Endothelial cell of umbilical vein (primary cell): ENCODE data around the gene ARHGAP22.

Experiments used
- CTCF ChIP-seq, 2 donors: IDR thresholded peaks; 1 replicate in 1 of 2; 2 replicates in 1 of 2; pipeline ENCODE4 v1.5.1; 2011; ENCODE audit warnings: low read length in 2 of 2, mild to moderate bottlenecking in 2 of 2, moderate library complexity in 2 of 2, control low read depth in 1 of 2, inconsistent platforms in 1 of 2, low read depth in 1 of 2; ENCODE audit not compliant: insufficient read depth in 1 of 2; ENCODE audit errors: extremely low read depth in 1 of 2
- EZH2 ChIP-seq: IDR thresholded peaks from 2 replicates; pipeline ENCODE4 v1.6.1; 2012; ENCODE audit warnings: borderline replicate concordance, low read depth, mild to moderate bottlenecking, moderate library complexity, low read length, inconsistent platforms; ENCODE audit not compliant: severe bottlenecking
- FOS ChIP-seq: IDR thresholded peaks from 2 replicates; pipeline ENCODE4 v1.6.1; 2011; ENCODE audit warnings: mild to moderate bottlenecking, low read length, moderate library complexity, borderline replicate concordance; ENCODE audit not compliant: insufficient read depth
- JUN ChIP-seq: IDR thresholded peaks from 2 replicates; pipeline ENCODE4 v1.6.1; 2011; ENCODE audit warnings: borderline replicate concordance, low read depth; ENCODE audit not compliant: insufficient read length, insufficient read depth
- MAX ChIP-seq: IDR thresholded peaks from 2 replicates; pipeline ENCODE4 v1.6.1; 2011; ENCODE audit not compliant: insufficient read depth, insufficient read length
- MYC ChIP-seq: IDR thresholded peaks from one replicate; pipeline ENCODE4 v1.6.1; 2011; ENCODE audit warnings: mild to moderate bottlenecking, low read depth, low read length
- POLR2A ChIP-seq: IDR thresholded peaks from 2 replicates; pipeline ENCODE4 v1.6.1; 2012; ENCODE audit warnings: low read depth, mild to moderate bottlenecking, control low read depth, low read length
- POLR2AphosphoS5 ChIP-seq: IDR thresholded peaks from 2 replicates; pipeline ENCODE4 v1.6.1; 2012; ENCODE audit warnings: low read depth, mild to moderate bottlenecking, control low read depth, low read length, moderate library complexity; ENCODE audit not compliant: insufficient read depth

- TF ChIP-seq CTCF (IDR thresholded peaks at IDR 0.05; ENCODE audit: extremely low read depth in 1 of 2, insufficient read depth in 1 of 2, low read depth in 1 of 2, low read length in 2 of 2) (no peak), JUN (no peak), EZH2 (no peak), POLR2AphosphoS5 (no peak), POLR2A (no peak), MAX (no peak), FOS (no peak), MYC (no peak)
These were observed 4.1 kb upstream of the ARHGAP22 start for GRCh38 chr10:48608976-48609375.
